H9 (cell line): ENCODE data around the gene PTPN7. TPM values are rescaled to one million over a fixed set of nuclear protein-coding genes. Genes with fewer than 3 reads are reported as not detected.

ENCODE experiments used
- DNase-seq: peaks from one replicate; pipeline ENCODE4 v3.0.0-alpha.2; 2017
- H2AFZ ChIP-seq: one replicate; pipeline ENCODE4 v1.6.1; 2013; ENCODE audit warnings: mild to moderate bottlenecking, low read length, control low read depth, moderate library complexity
- H2AK5ac ChIP-seq: 2 replicates; pipeline ENCODE4 v1.6.1; 2013; ENCODE audit warnings: low read length, control low read depth, mixed read lengths; ENCODE audit not compliant: insufficient read length
- H2BK120ac ChIP-seq: one replicate; pipeline ENCODE4 v1.6.1; 2013; ENCODE audit warnings: low read depth, mild to moderate bottlenecking, low read length, control low read depth, inconsistent platforms; ENCODE audit not compliant: poor library complexity, severe bottlenecking
- H2BK12ac ChIP-seq: 2 replicates; pipeline ENCODE4 v1.6.1; 2013; ENCODE audit warnings: low read length, control low read depth, mixed read lengths, low read depth; ENCODE audit not compliant: insufficient read length
- H2BK15ac ChIP-seq: 2 replicates; pipeline ENCODE4 v1.6.1; 2013; ENCODE audit warnings: low read depth, low read length, control low read depth
- H2BK20ac ChIP-seq: one replicate; pipeline ENCODE4 v1.6.1; 2013; ENCODE audit warnings: low read depth, mild to moderate bottlenecking, low read length, control low read depth, inconsistent platforms; ENCODE audit not compliant: poor library complexity, severe bottlenecking
- H2BK5ac ChIP-seq: 2 replicates; pipeline ENCODE4 v1.6.1; 2013; ENCODE audit warnings: low read length, control low read depth, mixed read lengths; ENCODE audit not compliant: insufficient read length
- H3K14ac ChIP-seq: 2 replicates; pipeline ENCODE4 v1.6.1; 2013; ENCODE audit warnings: low read length, control low read depth; ENCODE audit not compliant: insufficient read depth
- H3K18ac ChIP-seq: 2 replicates; pipeline ENCODE4 v1.6.1; 2013; ENCODE audit warnings: low read depth, mild to moderate bottlenecking, mixed read lengths, low read length, control low read depth; ENCODE audit not compliant: insufficient read length
- H3K23ac ChIP-seq: 2 replicates; pipeline ENCODE4 v1.6.1; 2013; ENCODE audit warnings: low read length, control low read depth, mixed read lengths, low read depth; ENCODE audit not compliant: insufficient read length
- H3K23me2 ChIP-seq: 2 replicates; pipeline ENCODE4 v1.6.1; 2013; ENCODE audit warnings: low read depth, mild to moderate bottlenecking, mixed read lengths, low read length, control low read depth; ENCODE audit not compliant: insufficient read length, poor library complexity, severe bottlenecking
- H3K27ac ChIP-seq: 2 replicates; pipeline ENCODE4 v1.5.1; 2013; ENCODE audit warnings: low read length, control low read depth, mixed read lengths, low read depth; ENCODE audit not compliant: insufficient read length
- H3K27me3 ChIP-seq: 2 replicates; pipeline ENCODE4 v1.6.1; 2013; ENCODE audit warnings: low read length, control low read depth, inconsistent platforms; ENCODE audit not compliant: insufficient read depth
- H3K4ac ChIP-seq: 2 replicates; pipeline ENCODE4 v1.6.1; 2013; ENCODE audit warnings: low read depth, mild to moderate bottlenecking, control low read depth, inconsistent platforms, low read length, moderate library complexity
- H3K4me1 ChIP-seq: 2 replicates; pipeline ENCODE4 v1.6.1; 2013; ENCODE audit warnings: low read length, control low read depth, inconsistent platforms; ENCODE audit not compliant: insufficient read depth
- H3K4me2 ChIP-seq: 2 replicates; pipeline ENCODE4 v1.6.1; 2013; ENCODE audit warnings: low read length, control low read depth, mixed read lengths; ENCODE audit not compliant: insufficient read length, insufficient read depth
- H3K56ac ChIP-seq: 2 replicates; pipeline ENCODE4 v1.6.1; 2013; ENCODE audit warnings: low read depth, mild to moderate bottlenecking, mixed read lengths, low read length, control low read depth; ENCODE audit not compliant: insufficient read length
- H3K79me1 ChIP-seq: 2 replicates; pipeline ENCODE4 v1.6.1; 2013; ENCODE audit warnings: low read depth, mild to moderate bottlenecking, moderate library complexity, low read length, control low read depth, inconsistent platforms; ENCODE audit not compliant: insufficient read depth, poor library complexity, severe bottlenecking
- H3K79me2 ChIP-seq: 2 replicates; pipeline ENCODE4 v1.6.1; 2013; ENCODE audit warnings: low read length, control low read depth, inconsistent platforms; ENCODE audit not compliant: insufficient read depth
- H3K9ac ChIP-seq: 2 replicates; pipeline ENCODE4 v1.6.1; 2013; ENCODE audit warnings: low read length, control low read depth, mixed read lengths; ENCODE audit not compliant: insufficient read length; ENCODE audit errors: extremely low read depth
- H3K9me3 ChIP-seq: one replicate; pipeline ENCODE4 v1.6.1; 2013; ENCODE audit warnings: low read depth, low read length, inconsistent platforms; ENCODE audit not compliant: control insufficient read depth
- H3T11ph ChIP-seq: one replicate; pipeline ENCODE4 v1.6.1; 2013; ENCODE audit warnings: mild to moderate bottlenecking, low read length, control low read depth, inconsistent platforms
- H4K20me1 ChIP-seq: one replicate; pipeline ENCODE4 v1.6.1; 2013; ENCODE audit not compliant: control insufficient read depth, insufficient read length, insufficient read depth
- H4K5ac ChIP-seq: 2 replicates; pipeline ENCODE4 v1.6.1; 2013; ENCODE audit warnings: low read depth, mild to moderate bottlenecking, mixed read lengths, low read length, control low read depth; ENCODE audit not compliant: insufficient read length
- H4K8ac ChIP-seq: replicated peaks from 2 replicates; pipeline ENCODE4 v1.6.1; 2013; ENCODE audit warnings: low read length, control low read depth, mixed read lengths, low read depth; ENCODE audit not compliant: insufficient read length
- H4K91ac ChIP-seq: 2 replicates; pipeline ENCODE4 v1.6.1; 2013; ENCODE audit warnings: low read depth, mild to moderate bottlenecking, moderate library complexity, mixed read lengths, low read length, control low read depth; ENCODE audit not compliant: insufficient read length
- H3K27ac Mint-ChIP-seq, 3 experiments: 2 replicates in 2 of 3; 3 replicates in 1 of 3; pipeline ENCODE4 v1.8.0; 2020 to 2021; ENCODE audit warnings: mixed read lengths in 3 of 3, mild to moderate bottlenecking in 1 of 3, moderate library complexity in 1 of 3
- H3K27me3 Mint-ChIP-seq: 2 replicates; pipeline ENCODE4 v1.8.0; 2021; ENCODE audit warnings: low read depth, mild to moderate bottlenecking, moderate library complexity, mixed read lengths
- H3K36me3 Mint-ChIP-seq, 3 experiments: 2 replicates in 2 of 3; 3 replicates in 1 of 3; pipeline ENCODE4 v1.8.0; 2020 to 2021; ENCODE audit warnings: low read depth in 3 of 3, mixed read lengths in 3 of 3; ENCODE audit not compliant: insufficient read depth in 1 of 3
- H3K4me1 Mint-ChIP-seq, 2 experiments: 2 replicates each; pipeline ENCODE4 v1.8.0; 2020; ENCODE audit warnings: mixed read lengths in 2 of 2
- H3K4me3 Mint-ChIP-seq, 2 experiments: 2 replicates in 1 of 2; 3 replicates in 1 of 2; pipeline ENCODE4 v1.8.0; 2020 to 2021; ENCODE audit warnings: mild to moderate bottlenecking in 2 of 2, mixed read lengths in 2 of 2, moderate library complexity in 1 of 2
- H3K9me3 Mint-ChIP-seq, 2 experiments: 2 replicates in 1 of 2; 3 replicates in 1 of 2; pipeline ENCODE4 v1.8.0; 2020; ENCODE audit warnings: mild to moderate bottlenecking in 2 of 2, mixed read lengths in 2 of 2, moderate library complexity in 1 of 2
- whole genome bisulfite sequencing: extraction: QIAGEN DNeasy Blood & Tissue Kit; methylation state at CpG from one replicate; pipeline ENCODE4 v1.1.7; 2013; ENCODE audit warnings: missing lambda C conversion rate, low lambda C conversion rate, mixed read lengths; ENCODE audit not compliant: insufficient read length; ENCODE audit errors: extremely low coverage; 5-methylcytosine and 5-hydroxymethylcytosine counted together
- total RNA-seq: library from RNA; stranded (reverse); gene quantifications from 2 replicates; pipeline ENCODE4 v1.2.1, GENCODE V29; 2021
- TF ChIP-seq, protein P1 (sequence below): fragments of 200-600 bp; sonication (generic); conservative IDR thresholded peaks from 3 replicates; pipeline ENCODE4 v1.8.0; 2021; ENCODE audit warnings: antibody characterized with exemption, mild to moderate bottlenecking

PTPN7 gene
- total RNA-seq, 1 experiment from 2014 or later: 0.72 TPM

DNA sequence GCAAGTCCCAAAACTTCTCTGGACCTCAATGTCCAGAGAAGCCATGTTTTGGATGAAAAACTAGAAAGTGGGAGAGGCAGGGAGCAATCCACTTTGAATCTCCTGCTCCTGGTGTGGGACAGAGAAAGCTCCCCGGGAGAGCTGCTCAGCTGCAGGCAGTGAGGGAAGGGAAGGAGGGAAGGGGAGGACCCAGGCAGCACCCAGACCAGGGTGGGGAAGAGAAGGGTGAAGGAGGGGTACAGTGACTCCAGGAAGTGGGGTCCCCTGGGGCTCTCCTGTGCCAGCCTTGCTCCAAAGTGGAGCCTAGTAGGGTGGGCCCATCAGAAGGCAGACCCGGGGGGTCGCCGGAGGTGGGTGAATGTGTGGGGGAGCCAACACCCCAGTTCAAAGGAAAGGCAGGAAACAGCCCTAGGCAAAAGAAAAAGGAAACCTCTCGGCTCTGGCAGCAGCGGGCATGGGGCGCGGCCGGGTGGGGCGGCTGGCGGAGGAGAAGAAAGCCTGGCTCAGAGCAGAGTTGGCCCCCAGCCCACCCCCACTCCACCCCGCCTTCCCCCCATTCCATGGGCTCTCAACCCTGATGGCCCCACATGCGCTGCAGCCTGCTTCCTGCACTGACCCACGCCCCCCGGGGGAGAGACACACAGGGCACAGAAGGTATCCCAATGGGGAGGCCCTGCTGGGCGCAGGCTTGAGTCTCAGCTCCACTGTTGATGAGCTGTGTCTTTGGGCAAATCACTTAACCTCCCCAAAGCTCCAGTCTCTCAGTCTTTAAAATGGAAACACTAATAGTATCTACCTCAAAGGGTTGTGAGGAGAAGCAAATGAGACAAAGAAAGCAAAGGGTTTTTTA, 38.9 kb upstream of the PTPN7 start:
- no peak overlapping the region for H3K23ac ChIP-seq
- TF ChIP-seq, protein P1, sequence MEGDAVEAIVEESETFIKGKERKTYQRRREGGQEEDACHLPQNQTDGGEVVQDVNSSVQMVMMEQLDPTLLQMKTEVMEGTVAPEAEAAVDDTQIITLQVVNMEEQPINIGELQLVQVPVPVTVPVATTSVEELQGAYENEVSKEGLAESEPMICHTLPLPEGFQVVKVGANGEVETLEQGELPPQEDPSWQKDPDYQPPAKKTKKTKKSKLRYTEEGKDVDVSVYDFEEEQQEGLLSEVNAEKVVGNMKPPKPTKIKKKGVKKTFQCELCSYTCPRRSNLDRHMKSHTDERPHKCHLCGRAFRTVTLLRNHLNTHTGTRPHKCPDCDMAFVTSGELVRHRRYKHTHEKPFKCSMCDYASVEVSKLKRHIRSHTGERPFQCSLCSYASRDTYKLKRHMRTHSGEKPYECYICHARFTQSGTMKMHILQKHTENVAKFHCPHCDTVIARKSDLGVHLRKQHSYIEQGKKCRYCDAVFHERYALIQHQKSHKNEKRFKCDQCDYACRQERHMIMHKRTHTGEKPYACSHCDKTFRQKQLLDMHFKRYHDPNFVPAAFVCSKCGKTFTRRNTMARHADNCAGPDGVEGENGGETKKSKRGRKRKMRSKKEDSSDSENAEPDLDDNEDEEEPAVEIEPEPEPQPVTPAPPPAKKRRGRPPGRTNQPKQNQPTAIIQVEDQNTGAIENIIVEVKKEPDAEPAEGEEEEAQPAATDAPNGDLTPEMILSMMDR: no peak
- no CpG with 5 or more reads among the region's 16 CpGs for WGBS

More for the DNA sequence above, 38.9 kb upstream of the PTPN7 start:
- H3K18ac ChIP-seq: no peak overlapping the region
- no peak overlapping the region for H2BK20ac ChIP-seq
- no peak overlapping the region for H2AFZ ChIP-seq
- no peak overlapping the region for H4K91ac ChIP-seq
- H3K79me2 ChIP-seq: no peaks in the 10 kb centered on the region
- Mint-ChIP-seq H3K9me3 (no peaks in the 10 kb centered on the region), H3K27me3 (peaks cover 34% of the 10 kb centered on the region), H3K36me3 (no peaks in the 10 kb centered on the region), H3K4me3 (no peak overlapping the region), H3K27ac (no peak overlapping the region), H3K4me1 (peaks cover 13 to 15% of the 10 kb centered on the region in 2 experiments)
- H2BK120ac ChIP-seq: no peak overlapping the region
- no peak overlapping the region for H4K8ac ChIP-seq
- no peaks in the 10 kb centered on the region for H3K4me1 ChIP-seq
- DNase-seq: no peak
- no peak overlapping the region for H3K27ac ChIP-seq
- no peak overlapping the region for H4K5ac ChIP-seq
- no peaks in the 10 kb centered on the region for H3K79me1 ChIP-seq
- no peak overlapping the region for H2BK15ac ChIP-seq
- no peaks in the 10 kb centered on the region for H4K20me1 ChIP-seq
- no peak overlapping the region for H3K4ac ChIP-seq
- no peak overlapping the region for H2AK5ac ChIP-seq
- peaks cover 2% of the 10 kb centered on the region; the same call in 1 of the 2 replicates for H3K27me3 ChIP-seq
- H3K14ac ChIP-seq: no peak overlapping the region
- H3K9ac ChIP-seq: no peak overlapping the region
- H3K4me2 ChIP-seq: no peak overlapping the region
- H3K23me2 ChIP-seq: no peaks in the 10 kb centered on the region
- H3T11ph ChIP-seq: no peak overlapping the region
- no peaks in the 10 kb centered on the region for H3K9me3 ChIP-seq
- H3K56ac ChIP-seq: no peak overlapping the region
- H2BK5ac ChIP-seq: no peak overlapping the region
- no peak overlapping the region for H2BK12ac ChIP-seq
